Upper lobe of right lung (tissue), 1 donor: ENCODE measurements around the gene RCBTB1. TPM values are rescaled to one million over a fixed set of nuclear protein-coding genes. Genes with fewer than 3 reads are reported as not detected.
"Not testable (repeated sequence)": the region's sequence is repeated elsewhere in the genome, so short reads cannot be mapped to it uniquely, and the experiment has no call there.

Experiments
- ATAC-seq: fragments of 200-7000 bp; cut with Tn5 transposase; one replicate; pipeline ENCODE4 v1.9.1; 2020; ENCODE audit warnings: mild to moderate bottlenecking, moderate library complexity
- DNase-seq: peaks from one replicate; pipeline ENCODE4 v3.0.0-alpha.2; 2020
- H3K27ac ChIP-seq: fragments of 200-600 bp; one replicate; pipeline ENCODE4 v1.8.0; 2022
- H3K27me3 ChIP-seq: fragments of 200-600 bp; one replicate; pipeline ENCODE4 v1.8.0; 2022; ENCODE audit warnings: mild to moderate bottlenecking
- H3K36me3 ChIP-seq: fragments of 200-600 bp; one replicate; pipeline ENCODE4 v1.8.0; 2022
- H3K4me1 ChIP-seq: fragments of 200-600 bp; one replicate; pipeline ENCODE4 v1.8.0; 2022
- H3K4me3 ChIP-seq: fragments of 200-600 bp; one replicate; pipeline ENCODE4 v1.8.0; 2022; ENCODE audit warnings: mild to moderate bottlenecking
- H3K9me3 ChIP-seq: fragments of 200-600 bp; one replicate; pipeline ENCODE4 v1.8.0; 2022
- CTCF ChIP-seq: fragments of 200-600 bp; IDR thresholded peaks from one replicate; pipeline ENCODE4 v1.8.0; 2022; ENCODE audit warnings: antibody characterized with exemption
- intact Hi-C: fragments of 100-400 bp; cut with DNase I; formaldehyde crosslinking; loops from one replicate; pipeline ENCODE4 v1.11.0; 2022
- total RNA-seq: library from RNA; stranded (reverse); fragmentation: NEBNext Ultra II Directional; extraction: Animal tissue kit (Norgen Biotek cat#: 25700); gene quantifications from one replicate; pipeline ENCODE4 v1.2.1, GENCODE V29; 2021
- donor health status: DM: no; HTN: yes; CAD: no; lungs with severe emphysema.

The RCBTB1 gene
- total RNA-seq, 1 donor from 2014 or later, result 24.7 TPM

- DNase-seq, result no peak
- intact Hi-C loops, result no loop called here
- Histone ChIP-seq H3K27me3 (no peaks in the 10 kb centered on the region), H3K9me3 (no peaks in the 10 kb centered on the region), H3K4me1 (peaks cover 9% of the 10 kb centered on the region), H3K36me3 (no peaks in the 10 kb centered on the region), H3K27ac (no peak overlapping the region), H3K4me3 (no peak overlapping the region)
- no peak for TF ChIP-seq CTCF
- no peak for ATAC-seq
Measured at GRCh38 chr13:49498206-49498605, 87.2 kb downstream of the RCBTB1 start.

- TF ChIP-seq CTCF, result no peak
- DNase-seq, result no peak
Measured at GRCh38 chr13:49497272-49497671, 88.1 kb downstream of the RCBTB1 start.

GRCh38 chr13:49496837-49497236 is 88.5 kb downstream of the RCBTB1 start:
- H3K27me3 ChIP-seq, H3K36me3 ChIP-seq, H3K9me3 ChIP-seq, H3K4me3 ChIP-seq, intact Hi-C loops, DNase-seq, H3K4me1 ChIP-seq, ATAC-seq: not testable (repeated sequence)
- H3K27ac ChIP-seq, result peak overlapping the region; percentile 93

More at GRCh38 chr13:49497272-49497671, 88.1 kb downstream of the RCBTB1 start:
- intact Hi-C loops, result no loop called here
- Histone ChIP-seq H3K36me3 (peaks cover 4% of the 10 kb centered on the region), H3K27me3 (no peaks in the 10 kb centered on the region), H3K9me3 (no peaks in the 10 kb centered on the region), H3K27ac (peak overlapping the region; percentile 93), H3K4me1 (peaks cover 9% of the 10 kb centered on the region), H3K4me3 (no peak overlapping the region)
- ATAC-seq, result no peak

- Histone ChIP-seq H3K36me3 (peaks cover 15% of the 10 kb centered on the region), H3K9me3 (no peaks in the 10 kb centered on the region), H3K27me3 (no peaks in the 10 kb centered on the region), H3K4me3 (peak within 1 kb of the TSS; percentile 58), H3K4me1 (peaks cover 9% of the 10 kb centered on the region), H3K27ac (peak within 1 kb of the TSS; percentile 93)
- peak; percentile 94 for DNase-seq
- intact Hi-C loops, result no loop called here
- peak; percentile 95 for ATAC-seq
- peak; percentile 16 for TF ChIP-seq CTCF
Measured at GRCh38 chr13:49495783-49496762, 89.3 kb downstream of the RCBTB1 start, which contains the start of gene PHF11. PHF11 (plus strand) TSS chr13:49495953; CDS start chr13:49496002, 49 bp downstream.

GRCh38 chr13:49494645-49495044 is 90.7 kb downstream of the RCBTB1 start:
- no peaks in the 10 kb centered on the region for H3K9me3 ChIP-seq
- no peak for TF ChIP-seq CTCF
- peaks cover 20% of the 10 kb centered on the region for H3K36me3 ChIP-seq
- intact Hi-C loops, result no loop called here
- peak overlapping the region; percentile 93 for H3K27ac ChIP-seq
- ATAC-seq, result no peak
- no peaks in the 10 kb centered on the region for H3K27me3 ChIP-seq
- DNase-seq, result no peak
- H3K4me1 ChIP-seq, result peaks cover 7% of the 10 kb centered on the region
- H3K4me3 ChIP-seq, result peak overlapping the region; percentile 58

GRCh38 chr13:49488563-49488962 is 96.8 kb downstream of the RCBTB1 start:
- Histone ChIP-seq H3K4me3 (no peak overlapping the region), H3K4me1 (no peaks in the 10 kb centered on the region), H3K9me3 (no peaks in the 10 kb centered on the region), H3K27me3 (no peaks in the 10 kb centered on the region), H3K36me3 (peaks cover 62% of the 10 kb centered on the region), H3K27ac (no peak overlapping the region)
- intact Hi-C loops, result no loop called here
- DNase-seq (no peak), ATAC-seq (no peak)
- TF ChIP-seq CTCF, result no peak
